ENCODE results near the gene CHMP1B.
"Not testable (repeated sequence)": the region's sequence is repeated elsewhere in the genome, so short reads cannot be mapped to it uniquely, and the experiment has no call there.

Gene CHMP1B

GRCh38 chr18:11871501-11871900 lies 20.3 kb downstream of the CHMP1B start:
- DNase-seq (ENCODE audit: low read depth in 2 of 2): no peak

GRCh38 chr18:11872479-11873136 lies 21.4 kb downstream of the CHMP1B start:
- DNase-seq (ENCODE audit: low read depth in 2 of 2): no peak

DNA sequence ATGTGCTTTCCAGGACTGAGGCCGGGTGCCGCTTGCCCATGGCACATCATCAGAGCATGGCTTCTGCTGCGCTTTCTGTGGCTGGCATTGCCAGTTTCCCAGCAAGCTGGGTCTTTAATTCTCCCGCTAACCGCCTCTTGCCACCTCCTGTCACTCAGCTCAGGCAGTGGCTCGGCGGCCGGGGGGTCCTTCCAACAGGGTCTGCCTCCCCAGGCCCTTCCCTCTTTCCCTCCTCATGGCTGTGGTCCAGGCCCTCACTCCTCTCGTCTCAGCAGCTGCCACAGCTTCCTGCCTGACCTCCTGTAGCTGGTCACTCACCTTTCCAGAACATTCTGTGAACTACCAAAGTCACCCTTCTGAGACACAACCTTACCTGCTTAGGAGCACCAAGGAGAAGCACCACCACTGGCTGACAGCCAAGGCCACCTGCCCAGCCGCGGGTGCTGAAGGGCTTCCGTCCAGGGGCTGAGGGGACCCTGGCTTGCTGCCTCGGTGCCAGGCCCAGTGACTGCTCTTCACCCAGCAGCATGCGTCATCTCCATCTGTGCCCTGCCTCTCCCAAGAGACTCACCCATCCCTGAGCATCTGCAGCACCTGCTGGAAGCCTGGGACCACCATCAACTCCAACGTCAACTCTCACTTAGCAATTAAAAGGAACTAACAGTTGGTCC lies 22.6 kb downstream of the CHMP1B start:
- DNase-seq (ENCODE audit: low read depth in 2 of 2): no peak

- DNase-seq (ENCODE audit: low read depth in 2 of 2): no peak
Observed at GRCh38 chr18:11874676-11875075, 23.5 kb downstream of the CHMP1B start.

DNA sequence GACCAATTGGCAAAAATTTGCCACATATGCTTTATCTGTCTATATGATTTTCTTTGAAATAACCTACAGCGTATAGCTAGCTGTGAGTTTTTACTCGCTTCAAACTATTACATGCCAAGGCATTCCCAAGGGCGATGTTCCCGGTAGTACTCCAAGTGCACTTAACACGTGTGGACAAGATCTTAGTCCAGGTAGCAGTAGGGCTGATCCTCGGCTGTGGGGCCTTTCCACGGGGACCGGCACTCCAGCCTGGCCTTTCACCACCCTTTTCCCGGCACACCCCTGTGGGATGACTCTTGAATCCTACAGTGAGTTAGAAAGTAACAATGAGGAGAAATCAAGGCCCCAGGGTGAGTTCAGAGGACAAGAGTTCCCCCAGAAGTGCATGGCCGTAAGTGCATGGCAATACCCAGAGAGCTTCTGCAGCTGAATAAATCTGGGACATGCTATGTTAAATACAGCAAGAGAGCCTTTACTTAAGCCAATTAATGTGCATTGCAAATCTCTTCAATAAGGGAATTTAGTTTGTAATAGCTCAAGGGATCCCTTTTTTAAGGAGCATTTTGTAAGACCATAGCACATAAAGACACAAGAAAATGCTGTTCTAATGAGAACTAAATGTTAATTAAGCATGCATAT lies 26.4 kb downstream of the CHMP1B start:
- no peak for DNase-seq (ENCODE audit: low read depth in 2 of 2)

DNA sequence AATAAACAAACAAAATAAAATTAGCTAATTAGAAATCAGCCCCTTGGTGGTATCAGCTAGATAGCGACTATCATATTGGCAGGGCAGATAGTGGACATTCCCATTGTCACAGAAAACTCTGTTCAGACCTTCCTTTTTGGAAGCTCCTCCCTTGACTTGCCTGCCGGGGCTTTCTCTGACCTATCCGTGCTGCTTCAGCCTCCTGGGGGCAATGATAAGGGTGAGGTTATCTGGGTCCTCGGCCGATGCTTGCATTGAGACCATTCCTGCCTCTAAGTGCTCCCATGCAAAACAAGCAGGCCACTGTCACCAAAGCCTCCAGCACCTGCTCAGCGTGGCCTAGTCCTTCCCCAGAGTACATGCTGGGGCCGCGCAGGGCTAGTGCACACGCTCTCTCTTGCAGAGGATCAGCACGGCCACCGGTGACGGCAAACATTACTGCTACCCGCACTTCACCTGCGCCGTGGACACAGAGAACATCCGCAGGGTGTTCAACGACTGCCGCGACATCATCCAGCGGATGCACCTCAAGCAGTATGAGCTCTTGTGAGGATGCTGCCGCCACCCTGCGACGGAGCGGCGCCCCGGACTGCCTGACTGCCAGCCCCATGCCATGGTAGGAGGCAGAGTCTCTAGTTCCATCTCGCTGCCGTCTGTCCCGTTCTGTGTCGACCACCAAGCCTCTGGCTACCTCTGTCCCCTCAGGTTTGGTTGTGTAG lies 29.5 kb downstream of the CHMP1B start:
- no peak for DNase-seq (ENCODE audit: low read depth in 2 of 2)

DNA sequence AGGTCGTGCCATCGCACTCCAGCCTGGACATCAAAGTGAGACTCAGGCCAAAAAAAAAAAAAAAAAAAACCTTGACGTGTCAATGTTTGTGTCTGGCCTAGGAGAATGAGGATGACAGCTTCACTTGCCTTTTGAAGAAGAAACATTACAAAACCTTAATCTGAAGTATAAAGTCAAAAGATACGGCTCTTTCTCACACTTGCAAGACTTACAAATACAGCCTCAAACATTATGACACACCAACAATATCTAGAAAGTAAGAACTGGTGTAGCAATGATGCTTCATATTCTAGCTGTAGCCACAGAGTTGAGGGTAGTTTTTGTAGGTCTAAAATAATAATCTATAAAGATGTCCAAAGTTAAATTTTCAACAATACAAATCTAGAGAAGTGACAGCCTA lies 31.4 kb downstream of the CHMP1B start:
- DNase-seq (ENCODE audit: low read depth in 2 of 2): no peak

- no peak for DNase-seq (ENCODE audit: low read depth in 2 of 2)
Observed at GRCh38 chr18:11883153-11883552, 31.9 kb downstream of the CHMP1B start.

GRCh38 chr18:11884396-11885030 lies 33.3 kb downstream of the CHMP1B start:
- no peak for DNase-seq (ENCODE audit: low read depth in 2 of 2)

- DNase-seq (ENCODE audit: low read depth in 2 of 2): no peak
Observed at GRCh38 chr18:11885278-11885947, 34.2 kb downstream of the CHMP1B start.

GRCh38 chr18:11886577-11887110 lies 35.4 kb downstream of the CHMP1B start:
- no peak for DNase-seq (ENCODE audit: low read depth in 2 of 2)

DNA sequence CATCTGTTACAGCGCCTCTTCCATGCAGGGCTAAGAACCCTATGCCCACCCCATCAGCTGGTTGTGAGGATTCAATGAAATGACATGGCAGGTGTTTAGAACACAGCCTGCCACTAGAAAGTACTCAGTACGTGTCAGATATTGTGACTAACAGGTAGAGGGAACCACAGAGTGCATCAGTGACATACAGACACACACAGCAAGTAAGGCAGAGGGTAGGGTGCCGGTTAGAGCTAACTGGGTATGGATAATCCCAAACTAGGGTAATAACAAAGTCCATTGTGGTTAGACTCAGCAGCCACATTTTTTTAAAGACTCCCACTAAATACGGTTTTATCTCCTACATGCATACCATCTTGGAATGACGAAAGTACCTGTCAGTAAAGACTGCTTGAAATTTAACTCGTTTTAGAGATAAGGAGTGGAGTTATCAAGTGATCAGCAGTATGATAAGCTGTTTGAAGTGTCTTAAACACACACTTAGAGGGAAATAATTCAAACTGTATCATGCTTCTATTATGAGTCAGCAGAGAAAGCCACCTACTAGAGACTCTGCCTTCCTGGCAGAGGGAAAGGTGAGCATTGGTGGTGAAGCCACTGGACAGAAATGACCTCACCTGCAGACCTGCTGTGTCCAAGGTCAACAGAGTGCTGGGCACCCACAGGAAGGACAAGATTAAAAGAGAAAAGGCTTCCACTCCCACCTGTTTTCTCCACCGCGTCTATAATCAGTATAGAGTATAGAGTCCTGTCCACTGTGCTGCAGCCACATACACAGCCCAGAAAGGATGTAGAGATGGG lies 36.3 kb downstream of the CHMP1B start:
- DNase-seq (ENCODE audit: low read depth in 2 of 2): no peak

DNA sequence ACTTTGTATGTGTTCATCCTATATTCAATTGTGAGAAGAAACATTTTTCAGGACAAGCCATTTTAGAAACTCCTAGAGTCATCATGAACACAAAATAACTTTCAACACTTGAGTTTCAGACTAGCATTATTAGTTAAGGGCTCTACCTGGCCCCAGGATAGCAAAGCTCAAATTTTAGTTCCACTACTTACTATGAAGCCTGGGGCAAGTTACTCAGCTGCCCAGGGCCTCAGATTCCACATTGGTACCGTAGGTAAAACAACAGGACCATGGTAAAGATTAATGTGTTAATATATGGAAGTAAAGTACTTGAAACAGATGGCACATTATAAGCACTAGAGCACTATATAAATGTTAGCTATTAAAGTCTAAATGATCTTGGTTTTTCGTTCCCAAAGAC lies 37.5 kb downstream of the CHMP1B start:
- DNase-seq (ENCODE audit: low read depth in 2 of 2): no peak

GRCh38 chr18:11889284-11889683 lies 38.1 kb downstream of the CHMP1B start:
- DNase-seq (ENCODE audit: low read depth in 2 of 2): no peak

DNA sequence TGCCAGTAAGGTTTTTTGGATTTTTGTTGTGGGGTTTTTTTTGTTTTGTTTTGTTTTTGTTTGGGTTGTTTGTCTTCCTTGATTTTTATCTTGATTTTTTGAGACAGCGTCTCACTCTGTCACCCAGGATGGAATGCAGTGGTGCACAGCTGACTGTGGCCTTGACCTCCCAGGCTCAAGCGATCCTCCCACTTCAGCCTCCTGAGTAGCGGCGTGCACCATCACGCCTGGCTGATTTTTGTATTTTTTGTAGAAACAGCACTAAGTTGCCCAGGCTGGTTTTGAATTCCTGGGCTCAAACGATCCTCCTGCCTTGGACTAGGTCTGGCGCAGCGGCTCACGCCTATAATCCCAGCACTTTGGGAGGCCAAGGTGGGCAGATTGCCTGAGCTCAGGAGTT lies 40.5 kb downstream of the CHMP1B start:
- no peak for DNase-seq (ENCODE audit: low read depth in 2 of 2)

DNA sequence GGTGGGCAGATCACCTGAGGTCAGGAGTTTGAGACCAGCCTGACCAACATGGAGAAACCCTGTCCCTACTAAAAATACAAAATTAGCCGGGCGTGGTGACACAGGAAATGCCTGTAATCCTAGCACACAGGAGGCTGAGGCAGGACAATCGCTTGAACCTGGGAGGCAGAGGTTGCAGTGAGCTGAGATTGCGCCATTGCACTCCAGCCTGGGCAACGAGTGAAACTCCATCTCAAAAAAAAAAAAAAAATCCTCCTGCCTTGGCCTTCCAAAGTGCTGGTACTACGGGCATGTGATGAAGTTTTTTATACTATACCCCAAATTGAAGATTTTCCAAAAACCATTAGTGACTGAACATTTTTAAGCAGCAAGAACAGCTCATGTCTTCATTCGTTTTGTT lies 41.2 kb downstream of the CHMP1B start:
- not testable (repeated sequence) for DNase-seq (ENCODE audit: low read depth in 2 of 2)

DNA sequence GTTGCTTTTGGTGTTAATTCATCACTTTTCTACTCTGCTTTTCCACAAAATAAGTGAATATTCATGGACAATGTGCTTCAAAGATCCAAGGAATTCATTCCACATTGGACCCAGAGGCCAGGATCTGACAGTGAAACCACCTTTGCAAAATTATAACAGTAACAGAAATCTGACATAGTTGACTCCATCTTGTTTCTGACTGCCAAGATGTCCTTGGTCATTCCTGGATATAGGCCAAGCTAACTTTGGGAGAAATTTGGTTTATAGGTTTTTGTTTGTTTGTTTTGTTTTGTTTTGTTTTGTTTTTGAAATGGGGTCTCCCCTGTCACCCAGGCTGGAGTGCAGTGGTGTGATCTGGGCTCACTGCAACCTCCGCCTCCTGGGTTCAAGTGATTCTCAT lies 46.6 kb downstream of the CHMP1B start:
- no peak for DNase-seq (ENCODE audit: low read depth in 2 of 2)

GRCh38 chr18:11899063-11899462 lies 47.9 kb downstream of the CHMP1B start:
- DNase-seq (ENCODE audit: low read depth in 2 of 2): no peak

DNA sequence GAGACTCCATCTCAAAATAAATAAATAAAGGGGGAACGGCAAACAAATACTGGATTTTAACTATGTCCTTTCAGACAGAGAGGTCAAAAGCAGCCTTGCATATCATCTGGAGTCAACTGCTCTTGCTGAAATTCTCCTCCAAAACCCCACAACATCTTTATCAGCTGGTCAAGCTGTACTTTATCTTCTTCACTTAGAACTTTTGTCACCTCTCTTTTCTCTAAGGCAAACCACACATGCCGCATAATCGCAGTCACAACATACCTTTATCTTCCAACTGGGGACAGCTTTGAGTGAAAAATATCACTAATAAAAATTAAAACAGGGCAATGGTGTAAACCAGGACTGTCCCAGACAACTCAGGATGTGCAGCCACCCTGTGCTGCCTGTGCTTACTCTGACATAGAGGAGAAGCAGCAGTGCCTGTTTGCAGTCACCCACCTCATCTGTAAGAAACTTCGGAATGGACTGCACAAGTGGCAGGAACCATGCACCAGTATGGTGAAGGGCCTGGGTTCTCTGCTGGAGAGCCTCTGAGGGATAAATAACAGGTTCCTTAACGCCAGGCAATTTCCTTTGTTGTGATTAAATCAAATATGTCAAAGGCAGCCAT lies 50.7 kb downstream of the CHMP1B start:
- DNase-seq (ENCODE audit: low read depth in 2 of 2): no peak
